ENCODE data around the gene SUB1.
"Not testable (repeated sequence)": the region's sequence is repeated elsewhere in the genome, so short reads cannot be mapped to it uniquely, and the experiment has no call there.

SUB1 gene

GRCh38 chr5:32627219-32627870 lies 42.0 kb downstream of the SUB1 start:
- DNase-seq (ENCODE audit: low read depth, low spot score) = no peak
- H3K4me3 ChIP-seq (ENCODE audit: low read depth, low read length) = no peak overlapping the region
- no peak for TF ChIP-seq CTCF (IDR thresholded peaks at IDR 0.05; ENCODE audit: insufficient read depth, low read length, missing control alignments)
- ChIA-PET POLR2A (no interaction called here), CTCF (interaction anchor here (1.1 to 1.9 kb wide), 4 partner anchors 9 to 796 kb away, joined by 3 to 6 read pairs (median 4); no protein-coding TSS in a partner anchor)

- no peak for TF ChIP-seq CTCF (IDR thresholded peaks at IDR 0.05; ENCODE audit: insufficient read depth, low read length, missing control alignments)
- no peak for DNase-seq (ENCODE audit: low read depth, low spot score)
- no peak overlapping the region for H3K4me3 ChIP-seq (ENCODE audit: low read depth, low read length)
- ChIA-PET POLR2A (no interaction called here), CTCF (interaction anchor here (1.1 to 1.9 kb wide), 4 partner anchors 10 to 795 kb away, joined by 3 to 6 read pairs (median 4); no protein-coding TSS in a partner anchor)
These were observed 42.9 kb downstream of the SUB1 start for GRCh38 chr5:32628049-32628844.

- TF ChIP-seq CTCF (IDR thresholded peaks at IDR 0.05; ENCODE audit: insufficient read depth, low read length, missing control alignments) = no peak
- ChIA-PET CTCF (interaction anchor here (1.2 to 1.4 kb wide), 3 partner anchors 10 to 141 kb away, joined by 3 to 4 read pairs (median 3); no protein-coding TSS in a partner anchor), POLR2A (no interaction called here)
- no peak for DNase-seq (ENCODE audit: low read depth, low spot score)
- H3K4me3 ChIP-seq (ENCODE audit: low read depth, low read length) = no peak overlapping the region
These were observed 45.6 kb downstream of the SUB1 start for GRCh38 chr5:32630867-32631491.

GRCh38 chr5:32633017-32633416 lies 47.7 kb downstream of the SUB1 start:
- H3K4me3 ChIP-seq (ENCODE audit: low read depth, low read length); DNase-seq (ENCODE audit: low read depth, low spot score): not testable (repeated sequence)
- CTCF ChIA-PET = interaction anchor here (1.5 kb wide), 1 partner anchor 20 kb away, joined by 4 read pairs; no protein-coding TSS in a partner anchor
- POLR2A ChIA-PET = interaction anchor here (0.7 kb wide), 1 partner anchor 208 kb away, joined by 3 read pairs; no protein-coding TSS in a partner anchor

- no peak overlapping the region for H3K4me3 ChIP-seq (ENCODE audit: low read depth, low read length)
- TF ChIP-seq CTCF (IDR thresholded peaks at IDR 0.05; ENCODE audit: insufficient read depth, low read length, missing control alignments) = no peak
- CTCF ChIA-PET = no interaction called here
- POLR2A ChIA-PET = no interaction called here
- DNase-seq (ENCODE audit: low read depth, low spot score) = no peak
These were observed 53.0 kb downstream of the SUB1 start for GRCh38 chr5:32638309-32638708.

- H3K4me3 ChIP-seq (ENCODE audit: low read depth, low read length) = no peak overlapping the region
- DNase-seq (ENCODE audit: low read depth, low spot score) = no peak
- POLR2A ChIA-PET = no interaction called here
- TF ChIP-seq CTCF (IDR thresholded peaks at IDR 0.05; ENCODE audit: insufficient read depth, low read length, missing control alignments) = no peak
- CTCF ChIA-PET = no interaction called here
These were observed 54.6 kb downstream of the SUB1 start for GRCh38 chr5:32639943-32640342.
